Thoracic aorta (tissue), 2 donors: Measurements from ENCODE around the gene BLOC1S4. TPM values are rescaled to one million over a fixed set of nuclear protein-coding genes. Genes with fewer than 3 reads are reported as not detected.

Experiments
- ATAC-seq: fragments of 150-250 bp; one replicate; pipeline ENCODE4 v1.8.0; 2017; ENCODE audit warnings: low read depth; ENCODE audit not compliant: insufficient number of reproducible peaks, low FRiP score
- DNase-seq: peaks from one replicate; pipeline ENCODE4 v3.0.0-alpha.2; 2020; ENCODE audit warnings: low spot score
- H3K27ac ChIP-seq, 2 donors: fragments of 200-600 bp; sonication (generic); 1 replicate in 1 of 2; 2 replicates in 1 of 2; pipeline ENCODE4 v1.5.1; 2016; ENCODE audit warnings: mild to moderate bottlenecking in 2 of 2, moderate library complexity in 2 of 2
- H3K27me3 ChIP-seq: fragments of 200-600 bp; sonication (generic); replicated peaks from 2 replicates; pipeline ENCODE4 v1.6.0; 2016; ENCODE audit warnings: mild to moderate bottlenecking; ENCODE audit not compliant: insufficient read depth
- H3K36me3 ChIP-seq: fragments of 200-600 bp; sonication (generic); one replicate; pipeline ENCODE4 v1.5.1; 2016
- H3K4me1 ChIP-seq, 2 donors: fragments of 200-600 bp; sonication (generic); 1 replicate in 1 of 2; 2 replicates in 1 of 2; pipeline versions ENCODE4 v1.5.1 to v1.6.0; 2016; ENCODE audit warnings: low read depth in 2 of 2, mild to moderate bottlenecking in 1 of 2; ENCODE audit not compliant: control insufficient read depth in 1 of 2
- H3K4me3 ChIP-seq: fragments of 200-600 bp; sonication (generic); 2 replicates; pipeline ENCODE4 v1.5.1; 2016; ENCODE audit warnings: mild to moderate bottlenecking
- H3K9me3 ChIP-seq: fragments of 200-600 bp; sonication (generic); 2 replicates; pipeline ENCODE4 v1.5.1; 2016
- CTCF ChIP-seq: fragments of 200-600 bp; sonication (generic); IDR thresholded peaks from one replicate; pipeline ENCODE4 v1.5.1; 2019; ENCODE audit warnings: antibody characterized with exemption
- total RNA-seq, 2 donors: library from RNA; depleted of rRNA; stranded (reverse); fragments of >200 nt; gene quantifications; one replicate each; pipeline versions ENCODE4 v1.1.0 to v1.2.3, GENCODE V29; 2016

Gene BLOC1S4
- total RNA-seq, 2 donors from 2014 or later = 18.1 to 27.4 TPM

- no peak for TF ChIP-seq CTCF
- H3K27ac ChIP-seq = no peak overlapping the region
- H3K27me3 ChIP-seq = no peaks in the 10 kb centered on the region
- no peaks in the 10 kb centered on the region for H3K9me3 ChIP-seq
- no peak overlapping the region for H3K4me3 ChIP-seq
- ATAC-seq (no peak), DNase-seq (no peak)
- H3K36me3 ChIP-seq = no peaks in the 10 kb centered on the region
- H3K4me1 ChIP-seq = peaks cover 0 to 21% of the 10 kb centered on the region in 2 donors
Observed at GRCh38 chr4:6699903-6700302, 16.1 kb upstream of the BLOC1S4 start.

DNA sequence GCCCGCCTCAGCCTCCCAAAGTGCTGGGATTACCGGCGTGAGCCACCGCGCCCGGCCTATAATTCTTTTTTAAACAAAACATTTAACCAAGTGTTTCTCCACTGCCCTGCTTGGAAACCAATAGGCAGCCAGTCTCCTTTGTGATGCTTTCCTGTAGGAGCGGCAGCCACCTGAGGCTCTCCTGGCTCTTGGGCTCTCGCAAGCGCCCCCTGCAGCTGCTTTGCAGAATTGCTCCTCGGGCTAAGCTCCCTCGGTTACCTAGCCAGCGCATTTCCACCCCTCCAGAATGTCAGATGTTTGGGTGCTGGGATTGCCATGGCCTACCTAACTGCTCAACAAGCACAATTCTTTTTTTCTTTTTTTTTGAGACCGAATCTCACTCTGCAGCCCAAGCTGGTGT is 14.6 kb upstream of the BLOC1S4 start:
- DNase-seq = no peak
- ATAC-seq = no peak
- Histone ChIP-seq H3K27me3 (no peaks in the 10 kb centered on the region), H3K4me1 (peaks cover 5 to 26% of the 10 kb centered on the region in 2 donors), H3K36me3 (no peaks in the 10 kb centered on the region), H3K27ac (no peak overlapping the region), H3K9me3 (no peaks in the 10 kb centered on the region), H3K4me3 (no peak overlapping the region)
- TF ChIP-seq CTCF = no peak

GRCh38 chr4:6702761-6703160 is 13.2 kb upstream of the BLOC1S4 start:
- TF ChIP-seq CTCF = no peak
- Histone ChIP-seq H3K27ac (no peak overlapping the region), H3K4me1 (peaks cover 19 to 31% of the 10 kb centered on the region in 2 donors), H3K9me3 (no peaks in the 10 kb centered on the region), H3K36me3 (no peaks in the 10 kb centered on the region), H3K4me3 (no peak overlapping the region), H3K27me3 (no peaks in the 10 kb centered on the region)
- no peak for DNase-seq
- ATAC-seq = no peak

- Histone ChIP-seq H3K9me3 (no peaks in the 10 kb centered on the region), H3K36me3 (no peaks in the 10 kb centered on the region), H3K27ac (no peak overlapping the region), H3K4me1 (peaks cover 28 to 42% of the 10 kb centered on the region in 2 donors), H3K4me3 (no peak overlapping the region), H3K27me3 (no peaks in the 10 kb centered on the region)
- no peak for DNase-seq
- TF ChIP-seq CTCF = no peak
- no peak for ATAC-seq
Observed at GRCh38 chr4:6703786-6704185, 12.2 kb upstream of the BLOC1S4 start.

GRCh38 chr4:6705646-6706045 is 10.3 kb upstream of the BLOC1S4 start:
- no peak overlapping the region for H3K27ac ChIP-seq
- H3K36me3 ChIP-seq = no peaks in the 10 kb centered on the region
- DNase-seq = no peak
- H3K4me3 ChIP-seq = no peak overlapping the region
- no peak for ATAC-seq
- no peaks in the 10 kb centered on the region for H3K9me3 ChIP-seq
- H3K4me1 ChIP-seq = peaks cover 33 to 50% of the 10 kb centered on the region in 2 donors
- no peaks in the 10 kb centered on the region for H3K27me3 ChIP-seq
- no peak for TF ChIP-seq CTCF
